ENCODE data around the gene ITCH.
"Not testable (repeated sequence)": the region's sequence is repeated elsewhere in the genome, so short reads cannot be mapped to it uniquely, and the experiment has no call there.

The ITCH gene

GRCh38 chr20:34343458-34344211 lies 19.4 kb upstream of the ITCH start:
- DNase-seq (ENCODE audit: low read depth in 2 of 2, low spot score in 1 of 2) = no peak

- DNase-seq (ENCODE audit: low read depth in 2 of 2, low spot score in 1 of 2) = no peak
Observed at GRCh38 chr20:34344238-34344637, 18.8 kb upstream of the ITCH start.

- DNase-seq (ENCODE audit: low read depth in 2 of 2, low spot score in 1 of 2) = no peak
Observed at GRCh38 chr20:34345402-34345736, 17.7 kb upstream of the ITCH start.

GRCh38 chr20:34345839-34346532 lies 17.1 kb upstream of the ITCH start:
- not testable (repeated sequence) for DNase-seq (ENCODE audit: low read depth in 2 of 2, low spot score in 1 of 2)

- not testable (repeated sequence) for DNase-seq (ENCODE audit: low read depth in 2 of 2, low spot score in 1 of 2)
Observed at GRCh38 chr20:34346533-34346865, 16.6 kb upstream of the ITCH start.

GRCh38 chr20:34347571-34347970 lies 15.5 kb upstream of the ITCH start:
- no peak for DNase-seq (ENCODE audit: low read depth in 2 of 2, low spot score in 1 of 2)

- no peak for DNase-seq (ENCODE audit: low read depth in 2 of 2, low spot score in 1 of 2)
Observed at GRCh38 chr20:34350095-34350494, 13.0 kb upstream of the ITCH start.

- DNase-seq (ENCODE audit: low read depth in 2 of 2, low spot score in 1 of 2) = not testable (repeated sequence)
Observed at GRCh38 chr20:34353467-34353866, 9.6 kb upstream of the ITCH start.

GRCh38 chr20:34355427-34355826 lies 7.6 kb upstream of the ITCH start:
- no peak for DNase-seq (ENCODE audit: low read depth in 2 of 2, low spot score in 1 of 2)

GRCh38 chr20:34359729-34360128 lies 3.3 kb upstream of the ITCH start:
- not testable (repeated sequence) for DNase-seq (ENCODE audit: low read depth in 2 of 2, low spot score in 1 of 2)

GRCh38 chr20:34362502-34363061 lies 491 bp upstream of the ITCH start:
- DNase-seq (ENCODE audit: low read depth in 2 of 2, low spot score in 1 of 2) = no peak

GRCh38 chr20:34363465-34364222 lies 571 bp downstream of the ITCH start:
- no peak for DNase-seq (ENCODE audit: low read depth in 2 of 2, low spot score in 1 of 2)

- no peak for DNase-seq (ENCODE audit: low read depth in 2 of 2, low spot score in 1 of 2)
Observed at GRCh38 chr20:34364223-34364506, 1.1 kb downstream of the ITCH start.

- peak in 1 of 2 donors; percentile 17 for DNase-seq (ENCODE audit: low read depth in 2 of 2, low spot score in 1 of 2)
Observed at GRCh38 chr20:34365765-34366213, 2.7 kb downstream of the ITCH start.

GRCh38 chr20:34367155-34367554 lies 4.1 kb downstream of the ITCH start:
- DNase-seq (ENCODE audit: low read depth in 2 of 2, low spot score in 1 of 2) = no peak

- not testable (repeated sequence) for DNase-seq (ENCODE audit: low read depth in 2 of 2, low spot score in 1 of 2)
Observed at GRCh38 chr20:34367911-34368310, 4.8 kb downstream of the ITCH start.

GRCh38 chr20:34368547-34368946 lies 5.5 kb downstream of the ITCH start:
- no peak for DNase-seq (ENCODE audit: low read depth in 2 of 2, low spot score in 1 of 2)

- DNase-seq (ENCODE audit: low read depth in 2 of 2, low spot score in 1 of 2) = no peak
Observed at GRCh38 chr20:34369265-34369664, 6.2 kb downstream of the ITCH start.

GRCh38 chr20:34370062-34370461 lies 7.0 kb downstream of the ITCH start:
- DNase-seq (ENCODE audit: low read depth in 2 of 2, low spot score in 1 of 2) = no peak

GRCh38 chr20:34373445-34373844 lies 10.4 kb downstream of the ITCH start:
- DNase-seq (ENCODE audit: low read depth in 2 of 2, low spot score in 1 of 2) = no peak

GRCh38 chr20:34374209-34374760 lies 11.2 kb downstream of the ITCH start:
- no peak for DNase-seq (ENCODE audit: low read depth in 2 of 2, low spot score in 1 of 2)

GRCh38 chr20:34375977-34376430 lies 12.9 kb downstream of the ITCH start:
- no peak for DNase-seq (ENCODE audit: low read depth in 2 of 2, low spot score in 1 of 2)
